ENCODE measurements around the gene VPS51.

DNA sequence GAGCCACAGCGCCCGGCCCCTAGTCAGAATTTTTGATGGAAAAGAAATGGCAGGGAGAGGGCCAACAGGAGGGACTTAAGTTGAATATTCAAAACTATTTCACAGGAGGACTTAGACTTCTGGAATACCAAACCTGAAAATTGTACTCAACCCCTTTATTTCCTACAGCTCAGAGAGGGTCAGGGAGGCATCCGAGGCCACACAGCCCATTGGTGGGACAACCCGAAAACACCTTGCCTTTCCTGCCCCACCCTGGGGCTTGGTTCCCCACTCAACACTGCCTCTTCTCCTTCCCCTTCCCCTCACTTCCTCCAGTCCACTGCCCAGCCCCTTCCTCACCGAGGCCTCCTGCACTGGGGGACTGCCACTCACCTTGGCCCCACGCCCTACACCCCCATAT is 39.0 kb upstream of the VPS51 start:
- no peak for TF ChIP-seq RCOR1 (IDR thresholded peaks at IDR 0.05; ENCODE audit: insufficient replicate concordance, low read length)
- TF ChIP-seq, protein P1, sequence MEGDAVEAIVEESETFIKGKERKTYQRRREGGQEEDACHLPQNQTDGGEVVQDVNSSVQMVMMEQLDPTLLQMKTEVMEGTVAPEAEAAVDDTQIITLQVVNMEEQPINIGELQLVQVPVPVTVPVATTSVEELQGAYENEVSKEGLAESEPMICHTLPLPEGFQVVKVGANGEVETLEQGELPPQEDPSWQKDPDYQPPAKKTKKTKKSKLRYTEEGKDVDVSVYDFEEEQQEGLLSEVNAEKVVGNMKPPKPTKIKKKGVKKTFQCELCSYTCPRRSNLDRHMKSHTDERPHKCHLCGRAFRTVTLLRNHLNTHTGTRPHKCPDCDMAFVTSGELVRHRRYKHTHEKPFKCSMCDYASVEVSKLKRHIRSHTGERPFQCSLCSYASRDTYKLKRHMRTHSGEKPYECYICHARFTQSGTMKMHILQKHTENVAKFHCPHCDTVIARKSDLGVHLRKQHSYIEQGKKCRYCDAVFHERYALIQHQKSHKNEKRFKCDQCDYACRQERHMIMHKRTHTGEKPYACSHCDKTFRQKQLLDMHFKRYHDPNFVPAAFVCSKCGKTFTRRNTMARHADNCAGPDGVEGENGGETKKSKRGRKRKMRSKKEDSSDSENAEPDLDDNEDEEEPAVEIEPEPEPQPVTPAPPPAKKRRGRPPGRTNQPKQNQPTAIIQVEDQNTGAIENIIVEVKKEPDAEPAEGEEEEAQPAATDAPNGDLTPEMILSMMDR (conservative IDR thresholded peaks at IDR 0.05; ENCODE audit: low read depth, low read length): no peak
- TF ChIP-seq RFX5 (IDR thresholded peaks at IDR 0.05; ENCODE audit: low read depth, low read length): no peak
- no peak for TF ChIP-seq POLR2A (IDR thresholded peaks at IDR 0.05; ENCODE audit: low read depth, low read length)
- no peak for TF ChIP-seq FOS (IDR thresholded peaks at IDR 0.05; ENCODE audit: low read depth, low read length)
- no peak for TF ChIP-seq CHD1 (IDR thresholded peaks at IDR 0.05; ENCODE audit: low read depth, low read length)

All from IMR-90 (cell line).